Liver (tissue), 9 donors: ENCODE results near the gene EGF. TPM values are rescaled to one million over a fixed set of nuclear protein-coding genes. Genes with fewer than 3 reads are reported as not detected.

Experiments
- DNase-seq: peaks from one replicate; pipeline ENCODE4 v3.0.0-alpha.2; 2017; ENCODE audit warnings: low spot score
- H3K27ac ChIP-seq, 2 donors: one replicate each; pipeline ENCODE4 v1.7.0; 2013; ENCODE audit warnings: inconsistent platforms in 2 of 2, low read length in 2 of 2, control low read depth in 1 of 2, low read depth in 1 of 2, mild to moderate bottlenecking in 1 of 2
- H3K27me3 ChIP-seq, 4 donors: one replicate each; pipeline versions ENCODE4 v1.6.1 to v1.7.0; 2013; ENCODE audit warnings: low read length in 3 of 4, inconsistent platforms in 1 of 4, mild to moderate bottlenecking in 1 of 4, moderate library complexity in 1 of 4; ENCODE audit not compliant: control insufficient read depth in 4 of 4, insufficient read depth in 4 of 4
- H3K36me3 ChIP-seq, 4 donors: one replicate each; pipeline versions ENCODE4 v1.6.1 to v1.7.0; 2013; ENCODE audit warnings: low read length in 3 of 4, mild to moderate bottlenecking in 3 of 4, low read depth in 1 of 4, moderate library complexity in 1 of 4; ENCODE audit not compliant: control insufficient read depth in 4 of 4, insufficient read depth in 3 of 4
- H3K4me1 ChIP-seq, 4 donors: one replicate each; pipeline versions ENCODE4 v1.6.1 to v1.7.0; 2013; ENCODE audit warnings: low read length in 3 of 4, mild to moderate bottlenecking in 3 of 4, moderate library complexity in 1 of 4; ENCODE audit not compliant: control insufficient read depth in 4 of 4, insufficient read depth in 4 of 4
- H3K4me3 ChIP-seq, 3 donors: one replicate each; pipeline versions ENCODE4 v1.6.1 to v1.7.0; 2013; ENCODE audit warnings: low read length in 3 of 3, control low read depth in 1 of 3, low read depth in 1 of 3, mild to moderate bottlenecking in 1 of 3
- H3K9ac ChIP-seq, 2 donors: one replicate each; pipeline ENCODE4 v1.7.0; 2013; ENCODE audit warnings: low read length in 2 of 2, mild to moderate bottlenecking in 2 of 2, moderate library complexity in 2 of 2, control low read depth in 1 of 2, low read depth in 1 of 2
- H3K9me3 ChIP-seq, 4 donors: one replicate each; pipeline versions ENCODE4 v1.6.1 to v1.7.0; 2013; ENCODE audit warnings: low read length in 3 of 4; ENCODE audit not compliant: control insufficient read depth in 4 of 4
- ATF3 ChIP-seq: IDR thresholded peaks from 2 replicates; pipeline ENCODE4 v1.6.1; 2016; ENCODE audit warnings: antibody characterized with exemption
- CTCF ChIP-seq: fragments of 150-350 bp; IDR thresholded peaks from 2 replicates; pipeline ENCODE4 v1.5.1; 2017; ENCODE audit warnings: improper control_type of control experiment, low read depth, low read length; ENCODE audit not compliant: missing input control
- EGR1 ChIP-seq, 2 donors: IDR thresholded peaks; 2 replicates each; pipeline ENCODE4 v1.6.1; 2016 to 2018; ENCODE audit warnings: antibody characterized with exemption in 2 of 2, low read depth in 2 of 2
- FOXA1 ChIP-seq: IDR thresholded peaks from 2 replicates; pipeline ENCODE4 v1.6.1; 2016; ENCODE audit warnings: antibody characterized with exemption
- FOXA2 ChIP-seq: IDR thresholded peaks from 2 replicates; pipeline ENCODE4 v1.6.1; 2016; ENCODE audit warnings: antibody characterized with exemption
- GABPA ChIP-seq, 2 donors: IDR thresholded peaks in 1 of 2; conservative IDR thresholded peaks in 1 of 2; 2 replicates each; pipeline ENCODE4 v1.6.1; 2016; ENCODE audit warnings: antibody characterized with exemption in 2 of 2, mild to moderate bottlenecking in 1 of 2, moderate library complexity in 1 of 2
- HNF4A ChIP-seq, 2 donors: conservative IDR thresholded peaks; 2 replicates each; pipeline ENCODE4 v1.6.1; 2016; ENCODE audit warnings: antibody characterized with exemption in 2 of 2, mild to moderate bottlenecking in 2 of 2
- HNF4G ChIP-seq: IDR thresholded peaks from 2 replicates; pipeline ENCODE4 v1.6.1; 2016; ENCODE audit warnings: antibody characterized with exemption
- JUND ChIP-seq, 2 donors: IDR thresholded peaks; 2 replicates each; pipeline ENCODE4 v1.6.1; 2016; ENCODE audit warnings: antibody characterized with exemption in 2 of 2
- MAX ChIP-seq: IDR thresholded peaks from 2 replicates; pipeline ENCODE4 v1.6.1; 2016; ENCODE audit warnings: antibody characterized with exemption
- NR2F2 ChIP-seq: IDR thresholded peaks from 2 replicates; pipeline ENCODE4 v1.6.1; 2016; ENCODE audit warnings: antibody characterized with exemption
- RAD21 ChIP-seq, 2 donors: IDR thresholded peaks; 2 replicates each; pipeline ENCODE4 v1.6.1; 2016; ENCODE audit warnings: antibody characterized with exemption in 2 of 2, mild to moderate bottlenecking in 2 of 2
- REST ChIP-seq: IDR thresholded peaks from 2 replicates; pipeline ENCODE4 v1.6.1; 2016; ENCODE audit warnings: antibody characterized with exemption, mild to moderate bottlenecking
- RXRA ChIP-seq, 2 donors: IDR thresholded peaks; 2 replicates each; pipeline ENCODE4 v1.6.1; 2017 to 2018; ENCODE audit warnings: antibody characterized with exemption in 2 of 2, mild to moderate bottlenecking in 1 of 2
- SP1 ChIP-seq: IDR thresholded peaks from 2 replicates; pipeline ENCODE4 v1.6.1; 2018; ENCODE audit warnings: antibody characterized with exemption, mild to moderate bottlenecking
- TAF1 ChIP-seq: conservative IDR thresholded peaks from 2 replicates; pipeline ENCODE4 v1.6.1; 2016; ENCODE audit warnings: antibody characterized with exemption, mild to moderate bottlenecking
- YY1 ChIP-seq: IDR thresholded peaks from 2 replicates; pipeline ENCODE4 v1.6.1; 2016; ENCODE audit warnings: antibody characterized with exemption, mild to moderate bottlenecking
- ZBTB33 ChIP-seq: IDR thresholded peaks from 2 replicates; pipeline ENCODE4 v1.6.1; 2016; ENCODE audit warnings: antibody characterized with exemption
- WGBS: extraction: QIAGEN DNeasy Blood & Tissue Kit; methylation state at CpG from one replicate; pipeline ENCODE4 v1.1.7; 2013; 5-methylcytosine and 5-hydroxymethylcytosine counted together
- polyA plus RNA-seq, 2 donors: library from polyadenylated mRNA; stranded (reverse) in 1 of 2; unstranded in 1 of 2; fragments of 200-250 nt in 1 of 2; fragments of >200 nt in 1 of 2; fragmentation: Nextera tagmentation in 1 of 2; extraction: Ambion mirVana in 1 of 2; gene quantifications; one replicate each; pipeline versions ENCODE4 v1.2.1 to v1.2.3, GENCODE V29; 2013 to 2015
- total RNA-seq, 2 donors: library from RNA; depleted of rRNA; stranded (reverse); fragments of >200 nt; gene quantifications; one replicate each; pipeline ENCODE4 v1.2.3, GENCODE V29; 2014
- donor health status: healthy.
- donor health status: healthy.
- donor health status: healthy.
- donor health status: healthy.
- donor health status: healthy.

Gene EGF
- total and polyA plus RNA-seq, 4 donors, result 0.65 TPM; not detected in 3

- TF ChIP-seq CTCF, result no peak
These were observed 1.6 kb downstream of the EGF start (continued) for GRCh38 chr4:109914322-109914721.

GRCh38 chr4:109915385-109916026, 2.8 kb downstream of the EGF start:
- no peaks in the 10 kb centered on the region for H3K36me3 ChIP-seq
- no peak overlapping the region for H3K9ac ChIP-seq
- no peaks in the 10 kb centered on the region for H3K27me3 ChIP-seq
- H3K27ac ChIP-seq, result no peak overlapping the region
- no peak overlapping the region for H3K4me3 ChIP-seq
- WGBS, result 84% methylated on average over 8 of the region's 8 CpGs
- no peak for DNase-seq
- H3K9me3 ChIP-seq, result no peaks in the 10 kb centered on the region
- TF ChIP-seq CTCF (no peak), TAF1 (no peak), FOXA2 (no peak), HNF4A (conservative IDR thresholded peaks at IDR 0.05) (no peak)
- H3K4me1 ChIP-seq, result no peaks in the 10 kb centered on the region

GRCh38 chr4:109916027-109916409, 3.3 kb downstream of the EGF start:
- no peaks in the 10 kb centered on the region for H3K4me1 ChIP-seq
- no peak overlapping the region for H3K9ac ChIP-seq
- no peak for TF ChIP-seq FOXA1
- no peak for TF ChIP-seq HNF4G
- TF ChIP-seq EGR1 (IDR thresholded peaks at IDR 0.05; ENCODE audit: low read depth in 2 of 2), result no peak
- no peak for TF ChIP-seq NR2F2
- no peak for TF ChIP-seq GABPA (IDR thresholded peaks at IDR 0.05 in 1 of 2, conservative IDR thresholded peaks at IDR 0.05 in 1 of 2)
- TF ChIP-seq ATF3, result no peak
- no peak for TF ChIP-seq HNF4A (conservative IDR thresholded peaks at IDR 0.05)
- TF ChIP-seq TAF1, result no peak
- TF ChIP-seq CTCF, result no peak
- TF ChIP-seq YY1, result no peak
- no peak for TF ChIP-seq REST
- no peak for TF ChIP-seq JUND (IDR thresholded peaks at IDR 0.05)
- no peak for TF ChIP-seq SP1
- no peak for TF ChIP-seq RXRA (IDR thresholded peaks at IDR 0.05)
- no peak for TF ChIP-seq MAX
- TF ChIP-seq RAD21 (IDR thresholded peaks at IDR 0.05), result no peak
- TF ChIP-seq ZBTB33, result no peak
- no peaks in the 10 kb centered on the region for H3K36me3 ChIP-seq
- H3K4me3 ChIP-seq, result no peak overlapping the region
- no peaks in the 10 kb centered on the region for H3K9me3 ChIP-seq
- no peak overlapping the region for H3K27ac ChIP-seq
- DNase-seq, result no peak
- H3K27me3 ChIP-seq, result no peaks in the 10 kb centered on the region
- WGBS, result 66% methylated on average over 4 of the region's 4 CpGs
